K562 (cell line): Measurements from ENCODE around the gene RACGAP1. TPM values are rescaled to one million over a fixed set of nuclear protein-coding genes. Genes with fewer than 3 reads are reported as not detected.
A peak's percentile ranks its signal among the peaks of the same experiment; 100 is the strongest.

Experiments used
- ARID2 ChIP-seq: fragments of 450-650 bp; IDR thresholded peaks from 2 replicates; pipeline ENCODE4 v1.6.1; 2017; ENCODE audit warnings: antibody characterized with exemption, mild to moderate bottlenecking
- BDP1 ChIP-seq: IDR thresholded peaks from 3 replicates; pipeline ENCODE4 v1.6.1; 2011; ENCODE audit not compliant: insufficient read length, insufficient read depth
- KAT7 ChIP-seq: sonication (generic); formaldehyde crosslinking; IDR thresholded peaks from 2 replicates; pipeline ENCODE4 v1.8.0; 2022; ENCODE audit warnings: missing genetic modification reagents, mild to moderate bottlenecking, borderline replicate concordance
- TFAM ChIP-seq: fragments of 250-450 bp; sonication (Bioruptor Pico); conservative IDR thresholded peaks from 2 replicates; pipeline ENCODE4 v1.5.0; 2021; ENCODE audit warnings: mild to moderate bottlenecking, moderate library complexity
- ZBTB26 ChIP-seq: fragments of 450-650 bp; formaldehyde crosslinking; IDR thresholded peaks from 2 replicates; pipeline ENCODE4 v1.4.0; 2022; ENCODE audit warnings: missing genetic modification characterization
- ZFPM2 ChIP-seq: fragments of 250-450 bp; sonication (Bioruptor Pico); IDR thresholded peaks from 2 replicates; pipeline ENCODE4 v1.5.1; 2022; ENCODE audit warnings: mild to moderate bottlenecking
- polyA plus RNA-seq, 8 experiments: library from polyadenylated mRNA; depleted of rRNA in 4 of 8; stranded (reverse) in 5 of 8; unstranded in 3 of 8; fragments of >200 nt; fragmentation: Nextera tagmentation in 2 of 8; fragmentation: Illumina TruSeq in 1 of 8; extraction: Ambion mirVana in 2 of 8; extraction: Trizol in 1 of 8; gene quantifications; 2 replicates each; pipeline versions ENCODE4 v1.2.1 to v1.2.3, GENCODE V29; 2011 to 2014; ENCODE audit warnings: inconsistent platforms in 1 of 8, missing spikeins in 1 of 8
- total RNA-seq, 7 experiments: library from RNA; depleted of rRNA in 6 of 7; stranded (reverse); fragments of >200 nt in 6 of 7; fragmentation: Illumina TruSeq in 2 of 7; extraction: Trizol in 2 of 7; gene quantifications; 2 replicates each; pipeline versions ENCODE4 v1.2.1 to v1.2.3, GENCODE V29; 2011 to 2021; ENCODE audit warnings: low replicate concordance in 1 of 7
- TF ChIP-seq, protein P1 (sequence below), 3 experiments: IDR thresholded peaks in 2 of 3; conservative IDR thresholded peaks in 1 of 3; 2 replicates each; pipeline ENCODE4 v1.5.1; 2011 to 2012; ENCODE audit warnings: low read length in 3 of 3, mild to moderate bottlenecking in 3 of 3, control low read depth in 2 of 3, improper control_type of control experiment in 1 of 3, inconsistent platforms in 1 of 3, low read depth in 1 of 3, mixed read lengths in 1 of 3, moderate library complexity in 1 of 3; ENCODE audit not compliant: insufficient read depth in 2 of 3
- TF ChIP-seq, protein P2 (sequence below): fragments of 450-650 bp; IDR thresholded peaks from 2 replicates; pipeline ENCODE4 v1.6.1; 2016; ENCODE audit warnings: low read depth
- TF ChIP-seq, protein P3 (sequence below), 3 experiments: fragments of 200-800 bp in 1 of 3; sonication (Bioruptor generic) in 1 of 3; sonication (generic) in 1 of 3; formaldehyde crosslinking in 1 of 3; IDR thresholded peaks; 2 replicates each; pipeline versions ENCODE4 v1.6.1 to v1.8.0; 2016 to 2022; ENCODE audit warnings: mild to moderate bottlenecking in 2 of 3, missing compliant biosample characterization in 2 of 3, missing genetic modification characterization in 2 of 3, missing genetic modification reagents in 1 of 3
- TF ChIP-seq, protein P4 (sequence below): IDR thresholded peaks from 3 replicates; pipeline ENCODE4 v1.6.1; 2011; ENCODE audit warnings: borderline replicate concordance, mild to moderate bottlenecking, moderate library complexity; ENCODE audit not compliant: insufficient read length; ENCODE audit errors: extremely low read depth

RACGAP1 gene
- total and polyA plus RNA-seq, 9 of the 15 experiments (the other 6 are each of a cell fraction or from before 2014, with no cell fraction given) = 56.4 to 92.9 (median 71.8) TPM

- TF ChIP-seq ZBTB26 (CRISPR knock-in tag) (no peak), ZFPM2 (CRISPR knock-in tag) (no peak), BDP1 (no peak), TFAM (no peak), KAT7 (0 out of 2 replicates have a peak, but pooled peaks have one; percentile 69), ARID2 (no peak)
- TF ChIP-seq, protein P1, sequence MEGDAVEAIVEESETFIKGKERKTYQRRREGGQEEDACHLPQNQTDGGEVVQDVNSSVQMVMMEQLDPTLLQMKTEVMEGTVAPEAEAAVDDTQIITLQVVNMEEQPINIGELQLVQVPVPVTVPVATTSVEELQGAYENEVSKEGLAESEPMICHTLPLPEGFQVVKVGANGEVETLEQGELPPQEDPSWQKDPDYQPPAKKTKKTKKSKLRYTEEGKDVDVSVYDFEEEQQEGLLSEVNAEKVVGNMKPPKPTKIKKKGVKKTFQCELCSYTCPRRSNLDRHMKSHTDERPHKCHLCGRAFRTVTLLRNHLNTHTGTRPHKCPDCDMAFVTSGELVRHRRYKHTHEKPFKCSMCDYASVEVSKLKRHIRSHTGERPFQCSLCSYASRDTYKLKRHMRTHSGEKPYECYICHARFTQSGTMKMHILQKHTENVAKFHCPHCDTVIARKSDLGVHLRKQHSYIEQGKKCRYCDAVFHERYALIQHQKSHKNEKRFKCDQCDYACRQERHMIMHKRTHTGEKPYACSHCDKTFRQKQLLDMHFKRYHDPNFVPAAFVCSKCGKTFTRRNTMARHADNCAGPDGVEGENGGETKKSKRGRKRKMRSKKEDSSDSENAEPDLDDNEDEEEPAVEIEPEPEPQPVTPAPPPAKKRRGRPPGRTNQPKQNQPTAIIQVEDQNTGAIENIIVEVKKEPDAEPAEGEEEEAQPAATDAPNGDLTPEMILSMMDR (IDR thresholded peaks at IDR 0.05 in 2 of 3, conservative IDR thresholded peaks at IDR 0.05 in 1 of 3; ENCODE audit: insufficient read depth in 2 of 3, low read depth in 1 of 3, low read length in 3 of 3) = peak in 2 of 3 experiments; percentile 33 to 39; a peak in 4 of 6 replicates
- TF ChIP-seq, protein P2, sequence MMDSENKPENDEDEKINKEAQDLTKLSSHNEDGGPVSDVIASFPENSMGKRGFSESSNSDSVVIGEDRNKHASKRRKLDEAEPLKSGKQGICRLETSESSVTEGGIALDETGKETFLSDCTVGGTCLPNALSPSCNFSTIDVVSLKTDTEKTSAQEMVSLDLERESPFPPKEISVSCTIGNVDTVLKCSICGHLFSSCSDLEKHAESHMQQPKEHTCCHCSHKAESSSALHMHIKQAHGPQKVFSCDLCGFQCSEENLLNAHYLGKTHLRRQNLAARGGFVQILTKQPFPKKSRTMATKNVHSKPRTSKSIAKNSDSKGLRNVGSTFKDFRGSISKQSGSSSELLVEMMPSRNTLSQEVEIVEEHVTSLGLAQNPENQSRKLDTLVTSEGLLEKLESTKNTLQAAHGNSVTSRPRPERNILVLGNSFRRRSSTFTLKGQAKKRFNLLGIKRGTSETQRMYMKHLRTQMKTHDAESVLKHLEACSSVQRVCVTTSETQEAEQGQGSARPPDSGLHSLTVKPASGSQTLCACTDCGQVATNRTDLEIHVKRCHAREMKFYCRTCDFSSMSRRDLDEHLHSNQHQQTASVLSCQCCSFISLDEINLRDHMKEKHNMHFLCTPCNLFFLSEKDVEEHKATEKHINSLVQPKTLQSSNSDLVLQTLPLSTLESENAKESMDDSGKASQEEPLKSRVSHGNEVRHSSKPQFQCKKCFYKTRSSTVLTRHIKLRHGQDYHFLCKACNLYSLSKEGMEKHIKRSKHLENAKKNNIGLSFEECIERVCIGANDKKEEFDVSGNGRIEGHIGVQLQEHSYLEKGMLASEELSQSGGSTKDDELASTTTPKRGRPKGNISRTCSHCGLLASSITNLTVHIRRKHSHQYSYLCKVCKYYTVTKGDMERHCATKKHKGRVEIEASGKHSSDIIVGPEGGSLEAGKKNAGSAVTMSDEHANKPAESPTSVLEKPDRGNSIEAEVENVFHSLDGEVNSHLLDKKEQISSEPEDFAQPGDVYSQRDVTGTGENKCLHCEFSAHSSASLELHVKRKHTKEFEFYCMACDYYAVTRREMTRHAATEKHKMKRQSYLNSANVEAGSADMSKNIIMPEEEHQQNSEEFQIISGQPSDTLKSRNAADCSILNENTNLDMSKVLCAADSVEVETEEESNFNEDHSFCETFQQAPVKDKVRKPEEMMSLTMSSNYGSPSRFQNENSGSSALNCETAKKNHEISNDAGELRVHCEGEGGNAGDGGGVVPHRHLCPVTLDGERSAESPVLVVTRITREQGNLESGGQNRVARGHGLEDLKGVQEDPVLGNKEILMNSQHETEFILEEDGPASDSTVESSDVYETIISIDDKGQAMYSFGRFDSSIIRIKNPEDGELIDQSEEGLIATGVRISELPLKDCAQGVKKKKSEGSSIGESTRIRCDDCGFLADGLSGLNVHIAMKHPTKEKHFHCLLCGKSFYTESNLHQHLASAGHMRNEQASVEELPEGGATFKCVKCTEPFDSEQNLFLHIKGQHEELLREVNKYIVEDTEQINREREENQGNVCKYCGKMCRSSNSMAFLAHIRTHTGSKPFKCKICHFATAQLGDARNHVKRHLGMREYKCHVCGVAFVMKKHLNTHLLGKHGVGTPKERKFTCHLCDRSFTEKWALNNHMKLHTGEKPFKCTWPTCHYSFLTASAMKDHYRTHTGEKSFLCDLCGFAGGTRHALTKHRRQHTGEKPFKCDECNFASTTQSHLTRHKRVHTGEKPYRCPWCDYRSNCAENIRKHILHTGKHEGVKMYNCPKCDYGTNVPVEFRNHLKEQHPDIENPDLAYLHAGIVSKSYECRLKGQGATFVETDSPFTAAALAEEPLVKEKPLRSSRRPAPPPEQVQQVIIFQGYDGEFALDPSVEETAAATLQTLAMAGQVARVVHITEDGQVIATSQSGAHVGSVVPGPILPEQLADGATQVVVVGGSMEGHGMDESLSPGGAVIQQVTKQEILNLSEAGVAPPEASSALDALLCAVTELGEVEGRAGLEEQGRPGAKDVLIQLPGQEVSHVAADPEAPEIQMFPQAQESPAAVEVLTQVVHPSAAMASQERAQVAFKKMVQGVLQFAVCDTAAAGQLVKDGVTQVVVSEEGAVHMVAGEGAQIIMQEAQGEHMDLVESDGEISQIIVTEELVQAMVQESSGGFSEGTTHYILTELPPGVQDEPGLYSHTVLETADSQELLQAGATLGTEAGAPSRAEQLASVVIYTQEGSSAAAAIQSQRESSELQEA = no peak
- TF ChIP-seq, protein P3, sequence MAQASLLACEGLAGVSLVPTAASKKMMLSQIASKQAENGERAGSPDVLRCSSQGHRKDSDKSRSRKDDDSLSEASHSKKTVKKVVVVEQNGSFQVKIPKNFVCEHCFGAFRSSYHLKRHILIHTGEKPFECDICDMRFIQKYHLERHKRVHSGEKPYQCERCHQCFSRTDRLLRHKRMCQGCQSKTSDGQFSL (CRISPR knock-in tag; IDR thresholded peaks at IDR 0.05) = no peak; the same call in 1 of the 2 replicates
- TF ChIP-seq, protein P3 (tag; IDR thresholded peaks at IDR 0.05) = no peak
- TF ChIP-seq, protein P4, sequence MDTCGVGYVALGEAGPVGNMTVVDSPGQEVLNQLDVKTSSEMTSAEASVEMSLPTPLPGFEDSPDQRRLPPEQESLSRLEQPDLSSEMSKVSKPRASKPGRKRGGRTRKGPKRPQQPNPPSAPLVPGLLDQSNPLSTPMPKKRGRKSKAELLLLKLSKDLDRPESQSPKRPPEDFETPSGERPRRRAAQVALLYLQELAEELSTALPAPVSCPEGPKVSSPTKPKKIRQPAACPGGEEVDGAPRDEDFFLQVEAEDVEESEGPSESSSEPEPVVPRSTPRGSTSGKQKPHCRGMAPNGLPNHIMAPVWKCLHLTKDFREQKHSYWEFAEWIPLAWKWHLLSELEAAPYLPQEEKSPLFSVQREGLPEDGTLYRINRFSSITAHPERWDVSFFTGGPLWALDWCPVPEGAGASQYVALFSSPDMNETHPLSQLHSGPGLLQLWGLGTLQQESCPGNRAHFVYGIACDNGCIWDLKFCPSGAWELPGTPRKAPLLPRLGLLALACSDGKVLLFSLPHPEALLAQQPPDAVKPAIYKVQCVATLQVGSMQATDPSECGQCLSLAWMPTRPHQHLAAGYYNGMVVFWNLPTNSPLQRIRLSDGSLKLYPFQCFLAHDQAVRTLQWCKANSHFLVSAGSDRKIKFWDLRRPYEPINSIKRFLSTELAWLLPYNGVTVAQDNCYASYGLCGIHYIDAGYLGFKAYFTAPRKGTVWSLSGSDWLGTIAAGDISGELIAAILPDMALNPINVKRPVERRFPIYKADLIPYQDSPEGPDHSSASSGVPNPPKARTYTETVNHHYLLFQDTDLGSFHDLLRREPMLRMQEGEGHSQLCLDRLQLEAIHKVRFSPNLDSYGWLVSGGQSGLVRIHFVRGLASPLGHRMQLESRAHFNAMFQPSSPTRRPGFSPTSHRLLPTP = no peak
Measured at GRCh38 chr12:50050410-50051098, 25.3 kb upstream of the RACGAP1 start (continued).
